Measurements from ENCODE around the gene SKAP1.
"Not testable (repeated sequence)": the region's sequence is repeated elsewhere in the genome, so short reads cannot be mapped to it uniquely, and the experiment has no call there.

SKAP1 gene

DNA sequence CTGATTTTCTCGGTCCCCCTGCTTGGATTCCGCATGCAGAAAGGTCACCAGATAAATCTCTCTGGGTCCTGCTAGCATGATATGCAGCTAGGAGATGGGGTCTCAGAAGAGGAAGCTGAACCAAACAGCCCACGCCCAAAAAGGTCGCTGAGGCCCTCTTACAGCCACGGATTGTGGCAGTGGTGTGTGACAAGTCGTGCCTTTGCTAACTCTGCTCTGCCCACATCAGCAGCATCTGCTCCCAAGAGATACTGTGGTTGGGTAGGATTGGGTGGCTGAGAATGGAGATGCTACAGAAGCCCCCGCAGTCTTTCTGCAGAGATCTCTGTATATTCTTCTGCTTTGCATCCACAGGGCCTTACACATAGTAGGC is 15.2 kb upstream of the SKAP1 start:
- DNase-seq = no peak

DNA sequence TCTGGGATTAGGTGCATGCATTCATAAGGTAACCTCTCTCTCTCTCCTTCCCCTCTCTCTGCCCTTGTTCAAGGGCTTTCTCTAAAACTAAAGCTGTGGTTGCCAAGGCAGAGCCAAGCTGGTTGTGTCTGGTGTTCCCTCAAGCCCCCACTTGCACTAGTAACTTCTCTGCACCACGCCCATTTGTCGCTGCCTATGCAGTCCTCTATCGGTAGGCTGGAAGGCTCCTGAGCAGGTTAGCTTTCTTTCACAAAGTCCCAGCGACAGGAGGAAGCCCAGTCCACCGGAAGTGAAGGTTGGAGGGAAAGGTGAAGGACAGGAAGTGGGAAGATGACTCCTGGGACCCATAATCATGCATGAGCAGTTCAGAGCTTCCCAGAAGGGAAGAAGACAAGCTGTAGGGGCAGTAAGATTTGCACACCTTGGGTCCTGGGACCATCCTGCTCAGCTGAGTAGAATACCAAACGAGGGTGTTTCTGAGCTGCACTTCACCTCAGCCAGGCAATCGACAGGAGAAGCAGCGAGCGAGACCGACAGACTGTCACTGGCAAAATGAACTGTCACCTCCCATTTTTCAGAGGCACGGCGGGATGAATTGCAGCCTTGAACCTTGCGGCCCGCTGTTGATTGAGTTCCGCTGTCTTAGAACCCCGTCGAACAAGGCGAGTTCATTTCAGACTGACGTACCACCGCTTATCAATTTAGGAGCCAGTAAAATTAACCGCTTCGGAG is 14.7 kb upstream of the SKAP1 start:
- DNase-seq = no peak

DNA sequence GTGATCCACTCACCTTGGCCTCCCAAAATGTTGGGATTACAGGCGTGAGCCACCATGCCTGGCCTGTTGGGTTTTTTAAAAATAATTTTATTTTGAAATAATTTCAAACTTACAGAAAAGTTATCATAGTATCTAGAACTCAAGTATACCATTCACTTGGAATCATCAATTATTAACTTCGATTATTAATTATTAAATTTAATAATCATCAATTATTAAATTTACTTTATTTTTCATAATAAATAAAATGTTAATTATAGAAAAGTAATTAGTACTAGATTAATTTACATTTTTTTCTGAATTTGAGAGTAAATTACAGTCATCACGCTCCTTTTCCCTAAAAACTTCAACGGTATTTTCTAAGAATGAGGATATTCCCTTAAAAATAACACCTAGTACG is 13.7 kb upstream of the SKAP1 start:
- DNase-seq = no peak

DNA sequence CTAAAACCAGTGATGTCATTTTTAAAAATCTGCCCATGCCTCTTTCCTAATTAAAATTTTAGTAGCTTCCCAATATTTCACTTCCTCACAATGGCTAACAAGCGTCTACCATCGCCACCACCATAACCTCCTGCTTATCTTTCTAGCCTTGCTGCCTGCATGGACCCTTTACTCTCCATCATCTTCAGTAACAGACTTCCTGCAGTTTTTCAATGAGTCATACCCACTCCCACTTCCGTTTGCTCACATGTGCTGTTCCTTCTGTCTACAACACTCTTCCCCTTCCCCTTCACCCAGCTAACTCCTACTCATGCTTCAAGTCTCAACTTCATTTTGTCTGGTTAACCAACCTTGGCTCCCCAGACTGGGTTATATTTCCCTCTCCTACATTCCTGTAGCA is 12.8 kb upstream of the SKAP1 start:
- no peak for DNase-seq

DNA sequence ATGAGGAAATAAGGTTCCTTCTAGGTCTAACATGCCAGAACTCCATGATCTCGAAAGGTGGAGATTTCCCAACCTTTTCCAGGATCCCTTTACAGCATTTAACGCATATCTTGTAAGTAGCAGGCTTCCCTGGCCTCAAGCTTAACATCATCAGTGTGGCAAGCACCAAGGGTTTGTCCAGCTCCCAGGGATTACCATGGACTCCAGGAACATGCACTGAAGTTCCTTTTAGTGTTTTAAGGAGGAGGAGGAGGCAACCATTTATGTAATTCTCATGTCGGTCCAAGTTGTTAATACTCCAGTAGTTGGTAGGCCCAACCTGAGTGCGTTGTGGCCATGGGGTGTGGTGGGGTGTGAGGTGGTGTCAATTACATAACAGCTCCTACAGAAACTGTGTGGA is 11.8 kb upstream of the SKAP1 start:
- no peak for DNase-seq

DNA sequence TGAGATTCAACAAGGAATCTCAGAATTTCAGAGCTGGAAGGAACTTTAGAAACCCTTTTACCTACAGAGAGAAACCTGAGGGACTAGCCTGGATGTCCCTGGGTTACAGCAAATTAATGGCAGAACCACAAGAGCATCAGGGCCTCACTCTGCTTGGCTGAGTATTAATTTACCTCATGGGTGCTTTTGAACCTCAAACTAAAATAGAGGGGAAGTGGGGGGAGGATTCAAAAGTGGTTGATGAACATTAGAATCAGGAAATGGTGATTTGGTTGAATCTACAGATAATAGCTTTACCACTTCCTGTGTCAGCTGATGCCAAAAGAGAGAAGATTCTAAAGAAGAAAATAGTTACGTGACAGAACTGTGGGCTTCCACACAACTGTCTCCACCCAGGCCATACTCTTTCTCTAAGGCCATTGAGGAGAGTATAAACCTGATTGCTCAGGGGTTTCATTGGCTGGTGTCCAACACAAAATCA is 11.3 kb upstream of the SKAP1 start:
- DNase-seq = no peak

DNA sequence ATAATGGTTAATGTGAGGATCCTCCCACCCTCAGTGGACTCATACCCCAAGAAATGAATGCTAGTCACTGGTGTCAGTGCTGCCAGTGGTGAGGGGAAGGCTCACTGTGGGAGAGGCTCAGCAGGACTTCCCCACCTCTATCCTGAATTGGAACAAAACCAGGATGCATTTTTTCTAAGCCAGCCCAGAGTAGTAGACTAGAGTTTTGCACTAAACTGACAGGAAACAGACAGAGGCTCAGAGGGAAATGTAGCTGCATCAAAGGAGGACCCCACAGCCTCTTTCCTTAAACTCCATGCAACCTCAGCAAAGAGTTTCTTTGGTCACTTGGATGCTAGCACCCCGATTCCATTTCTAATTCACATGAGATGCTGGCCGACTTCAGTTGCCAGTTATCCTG is 10.7 kb upstream of the SKAP1 start:
- no peak for DNase-seq

DNA sequence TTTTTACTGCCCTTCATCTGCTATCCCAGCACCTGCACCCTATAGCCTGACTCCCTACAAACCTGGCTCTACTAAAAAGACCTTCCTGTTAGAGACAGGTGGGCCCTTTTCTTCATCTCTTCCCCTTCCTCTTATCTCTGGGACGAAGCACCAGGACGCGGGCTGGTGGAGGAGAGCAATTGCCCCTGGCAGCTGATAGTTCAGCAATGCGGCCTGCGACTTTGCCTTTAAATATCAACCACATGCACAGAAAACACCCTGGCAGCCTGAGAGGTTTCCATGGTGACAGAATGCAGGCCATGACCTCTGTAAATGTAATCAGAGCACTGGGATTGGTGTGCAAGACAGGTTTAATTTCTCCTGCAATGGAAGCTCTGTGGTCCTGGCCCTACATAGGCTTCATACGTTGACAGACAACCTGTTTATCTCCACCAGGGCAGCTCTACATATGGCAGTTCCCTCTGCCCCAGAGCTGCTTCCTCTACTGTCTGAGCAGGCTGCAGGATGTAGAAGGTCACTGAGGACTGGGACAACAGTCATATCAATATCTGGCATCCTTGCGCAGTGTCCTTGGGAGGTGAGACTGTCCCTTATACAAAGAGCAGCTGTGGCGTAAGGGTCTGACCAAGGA is 10.0 kb upstream of the SKAP1 start:
- peak in 1 of 2 experiments; percentile 37 for DNase-seq

DNA sequence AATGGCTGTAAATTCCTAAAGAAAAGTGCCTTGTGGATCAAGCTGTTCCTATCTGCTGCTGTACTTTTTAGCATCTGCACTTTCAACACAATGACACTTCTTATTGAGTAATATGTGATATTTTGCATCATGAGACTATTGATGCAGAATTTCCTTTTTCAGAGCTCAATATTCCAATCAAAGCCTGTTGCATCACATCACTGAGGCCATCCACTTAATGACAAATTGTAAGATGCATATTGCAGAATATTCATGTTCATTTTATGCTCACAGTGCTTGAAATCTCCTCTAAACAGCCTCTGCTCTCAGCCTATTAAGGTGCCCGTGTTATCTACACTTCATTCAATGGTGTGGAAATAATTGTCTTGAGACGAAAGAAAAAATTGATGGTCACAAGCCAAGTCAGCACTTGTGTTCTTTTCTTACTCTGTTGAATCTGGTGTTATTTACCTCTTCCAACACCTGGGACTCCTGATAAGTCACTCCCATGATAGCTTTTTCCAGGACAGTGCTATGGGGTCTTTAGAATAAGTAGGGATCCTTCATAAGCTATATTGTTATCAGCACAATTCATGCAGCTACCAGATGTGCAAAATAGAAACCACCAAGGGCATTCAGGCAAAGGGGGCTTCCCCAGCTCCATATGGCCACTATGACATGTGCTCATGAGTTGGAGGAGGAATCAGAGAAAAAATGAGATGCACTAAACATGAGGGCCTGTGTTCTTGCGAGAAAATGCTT is 9.3 kb upstream of the SKAP1 start:
- DNase-seq = peak in 1 of 2 experiments; percentile 21

DNA sequence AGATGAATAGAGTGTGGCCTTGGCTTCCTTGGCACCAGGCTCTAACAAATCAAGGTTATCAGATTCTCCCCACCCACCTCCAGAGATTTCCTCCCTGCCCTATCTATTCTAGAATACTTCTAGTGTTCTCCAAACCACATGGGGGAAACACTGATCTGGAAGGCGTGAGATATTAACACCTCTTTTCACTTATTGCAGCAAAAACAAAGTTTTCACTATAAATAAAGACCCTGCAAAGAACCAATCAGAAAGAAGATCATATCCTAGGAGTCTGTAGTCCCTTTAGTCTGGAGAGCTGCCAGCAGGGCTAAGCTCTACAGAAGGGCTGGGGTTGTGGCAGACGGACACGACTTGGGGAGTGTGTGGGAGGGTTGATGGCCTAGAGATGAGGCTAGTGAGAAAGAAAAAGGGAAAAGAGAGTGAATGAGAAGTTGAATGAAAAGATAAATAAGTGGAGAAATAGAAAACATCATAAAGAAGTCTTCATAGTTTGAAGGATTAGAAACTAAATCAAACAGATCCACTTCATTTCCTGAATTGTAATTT is 8.6 kb upstream of the SKAP1 start:
- no peak for DNase-seq

DNA sequence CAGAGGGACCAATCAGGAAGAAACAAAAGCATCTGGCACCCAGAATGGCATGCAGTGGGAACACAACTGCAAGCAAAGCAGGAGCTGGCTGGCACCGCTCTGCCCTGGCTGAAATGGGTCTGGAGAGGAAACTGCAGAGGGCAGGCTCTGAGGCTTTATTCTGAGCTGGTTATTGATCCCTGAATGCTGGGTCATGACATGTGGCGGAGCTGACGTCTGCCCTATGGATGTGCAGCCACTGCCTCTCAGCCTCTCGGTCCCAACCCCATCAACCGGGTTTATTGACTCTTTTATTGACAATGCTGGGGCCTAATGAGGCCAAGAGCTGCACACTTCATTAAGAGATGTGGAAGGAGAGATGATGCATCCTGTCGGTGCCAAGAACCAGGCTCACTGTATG is 3.9 kb upstream of the SKAP1 start:
- no peak for DNase-seq

DNA sequence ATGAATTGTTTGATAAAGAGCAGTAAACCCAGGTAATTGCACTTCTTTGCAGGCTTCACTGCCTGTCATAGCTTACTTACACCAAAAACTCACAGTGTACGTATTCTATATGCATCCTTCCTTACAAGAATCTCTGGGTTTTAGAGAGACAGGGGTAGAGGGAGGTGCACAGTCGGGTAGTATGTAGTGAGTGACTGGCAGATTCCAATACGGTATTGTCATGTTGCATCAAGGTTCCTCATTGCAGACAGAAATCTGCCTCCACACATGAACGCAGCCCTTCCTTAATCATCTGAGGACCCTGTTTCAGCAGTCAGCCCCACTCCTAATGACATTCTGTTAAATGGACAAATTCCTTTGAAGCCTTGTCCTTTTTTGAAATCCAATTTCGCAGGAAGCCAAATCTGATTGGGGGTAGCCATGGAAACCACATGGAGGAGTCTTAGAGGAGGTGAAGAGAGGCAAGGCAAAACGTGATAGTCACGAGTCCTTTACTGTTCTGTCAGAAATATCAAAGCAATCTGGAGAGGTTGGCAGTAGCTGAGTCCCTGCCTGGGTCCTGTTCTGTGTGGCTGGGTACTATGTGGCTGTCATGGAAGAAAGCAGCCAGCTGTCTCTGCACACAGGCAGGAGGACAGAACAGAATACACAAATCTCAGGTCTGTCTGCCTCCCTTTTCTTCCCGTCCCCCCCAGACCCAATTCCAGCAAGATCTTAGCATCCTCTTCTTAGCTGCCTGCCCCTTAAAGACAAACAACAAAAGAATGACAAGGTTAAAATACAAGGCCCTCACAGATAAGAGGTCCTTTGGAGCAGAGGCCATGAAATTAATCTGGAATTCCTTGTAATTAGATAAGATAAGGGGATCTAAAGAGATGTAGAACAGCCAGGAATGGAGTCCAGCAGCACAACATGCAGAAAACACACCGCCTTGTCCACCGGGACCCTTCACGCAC is 3.1 kb upstream of the SKAP1 start:
- DNase-seq = no peak

DNA sequence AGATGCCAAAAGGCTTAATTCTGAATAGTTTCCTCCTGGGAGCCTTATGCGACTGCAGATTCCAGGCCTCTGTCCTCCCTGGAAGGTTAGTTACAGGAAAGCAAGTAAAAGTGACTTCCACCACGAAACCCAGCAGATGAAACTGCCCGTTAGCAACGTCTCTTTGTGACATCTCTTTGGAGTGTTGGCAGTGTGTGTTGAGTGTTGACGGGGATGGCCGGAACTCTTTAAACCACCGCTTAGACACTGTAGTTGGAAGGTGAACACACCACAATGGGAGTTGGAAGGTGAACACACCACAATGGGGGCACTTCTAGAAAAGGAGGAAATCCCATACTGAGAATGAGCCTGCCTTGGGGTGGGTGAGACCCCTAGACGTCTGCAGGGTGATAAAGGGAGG is 858 bp downstream of the SKAP1 start:
- DNase-seq = no peak

DNA sequence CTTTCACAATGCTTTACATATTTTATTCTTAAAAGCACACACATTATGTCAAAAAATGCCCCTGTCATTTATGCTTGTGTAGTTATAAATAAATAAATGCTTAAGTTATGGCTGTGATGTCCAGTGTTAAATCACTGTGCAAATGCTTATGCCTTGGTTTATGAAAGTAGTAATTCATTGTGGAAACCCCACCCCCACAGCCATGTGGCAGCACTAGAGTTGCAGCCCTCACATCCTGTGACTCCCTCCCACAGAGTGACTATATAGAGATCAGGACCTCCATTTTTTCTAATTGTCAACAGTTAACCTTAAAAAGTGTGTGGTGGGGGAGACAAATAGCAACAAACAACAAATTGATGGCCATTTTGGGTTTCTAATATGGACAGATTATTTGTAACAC is 2.4 kb downstream of the SKAP1 start:
- peak; percentile 64 to 70 for DNase-seq

DNA sequence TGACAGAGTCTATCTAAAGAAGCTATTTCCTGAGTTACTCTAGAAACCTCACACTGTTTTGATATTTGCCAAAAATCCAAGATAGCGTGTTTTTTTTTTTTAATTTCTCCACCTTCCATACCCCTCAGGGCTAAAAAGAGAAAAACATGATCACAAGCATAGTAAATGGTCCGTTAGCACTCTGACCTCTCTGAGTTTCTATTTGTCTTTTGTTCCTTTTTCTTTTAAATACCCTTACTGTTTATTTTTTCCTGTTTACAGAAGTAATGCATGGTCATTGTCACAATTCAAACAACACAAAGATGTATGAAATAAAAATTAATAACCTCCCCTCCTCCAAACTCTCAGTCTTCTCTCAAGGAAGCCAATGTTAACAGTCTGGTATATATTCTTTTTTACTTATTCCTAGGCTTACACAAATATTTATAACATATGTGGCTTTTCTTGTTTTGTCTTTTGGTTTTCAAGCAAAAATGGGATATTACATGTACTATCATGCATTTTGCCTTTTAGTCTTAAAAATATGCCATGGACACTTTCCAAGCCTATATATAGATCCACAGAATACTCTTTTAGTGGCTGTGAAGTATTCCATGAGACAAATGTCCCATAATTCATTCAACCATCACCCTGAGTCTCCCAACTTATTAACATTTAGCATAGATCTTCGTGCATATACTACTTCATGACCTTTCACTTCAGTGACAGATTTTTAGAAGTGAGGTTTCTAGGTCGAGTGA is 3.1 kb downstream of the SKAP1 start:
- no peak for DNase-seq

DNA sequence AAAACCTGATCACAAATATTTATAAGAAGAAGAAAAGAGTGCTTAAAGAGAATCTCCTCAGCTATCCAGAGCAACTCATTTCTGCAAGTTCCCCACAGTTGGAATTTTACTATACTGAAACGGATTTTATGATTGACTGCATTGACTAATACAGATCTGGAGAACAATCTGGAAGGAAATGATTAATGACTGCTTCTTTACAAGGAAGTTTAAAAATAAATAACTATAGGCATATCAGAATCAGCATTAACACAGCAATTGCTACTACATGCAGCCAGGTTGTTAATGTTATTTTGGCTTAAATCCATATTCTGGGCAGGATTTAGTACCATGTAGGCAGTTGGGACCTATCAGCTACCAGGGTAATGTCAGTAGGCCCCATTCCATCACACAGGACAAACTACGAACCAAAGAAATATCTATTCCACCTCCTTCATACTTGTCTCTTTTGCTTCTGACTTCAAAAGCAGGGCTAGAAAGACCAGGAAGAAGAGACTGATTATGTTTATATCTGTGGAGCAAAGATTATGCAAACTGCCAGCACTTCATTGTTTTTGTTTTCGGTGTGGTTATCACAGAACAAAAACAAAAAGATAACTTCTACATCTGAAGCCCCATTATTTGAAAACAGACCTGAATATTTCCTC is 3.9 kb downstream of the SKAP1 start:
- no peak for DNase-seq

DNA sequence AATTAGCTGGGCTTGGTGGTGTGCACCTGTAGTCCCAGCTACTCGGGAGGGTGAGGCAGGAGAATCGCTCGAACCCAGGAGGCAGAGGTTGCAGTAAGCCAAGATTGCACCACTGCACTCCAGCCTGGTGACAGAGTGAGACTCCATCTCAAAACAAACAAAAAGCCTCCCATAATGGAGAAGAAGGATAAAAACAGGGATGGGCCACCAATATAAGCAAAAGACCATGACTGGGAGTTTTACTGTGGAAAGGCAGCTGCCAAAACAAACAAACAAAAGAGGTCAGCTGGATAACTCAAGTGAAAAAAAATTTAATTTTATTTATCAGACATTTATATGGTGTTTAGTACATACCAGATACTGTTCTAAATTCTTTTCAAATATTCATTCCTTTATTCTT is 8.0 kb downstream of the SKAP1 start:
- DNase-seq = not testable (repeated sequence)

DNA sequence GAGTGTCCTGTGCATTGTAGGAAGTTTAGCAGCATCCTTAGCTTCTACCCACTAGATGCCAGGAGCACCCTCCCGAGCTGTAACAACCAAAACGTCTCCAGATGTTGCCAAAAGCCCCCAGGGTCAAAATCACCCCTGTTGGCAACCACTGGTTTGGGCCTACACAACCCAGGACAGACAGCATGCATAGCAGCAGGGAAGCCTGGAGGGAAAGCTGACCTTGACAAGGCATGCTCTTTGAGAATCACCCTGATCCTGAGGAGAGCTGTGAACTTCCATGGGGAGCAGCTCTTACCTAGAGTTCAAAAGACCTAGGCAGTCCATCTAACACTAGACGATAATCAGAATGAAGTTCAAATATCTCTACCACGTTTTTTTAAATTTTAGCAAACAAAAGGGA is 9.2 kb downstream of the SKAP1 start:
- DNase-seq = no peak

DNA sequence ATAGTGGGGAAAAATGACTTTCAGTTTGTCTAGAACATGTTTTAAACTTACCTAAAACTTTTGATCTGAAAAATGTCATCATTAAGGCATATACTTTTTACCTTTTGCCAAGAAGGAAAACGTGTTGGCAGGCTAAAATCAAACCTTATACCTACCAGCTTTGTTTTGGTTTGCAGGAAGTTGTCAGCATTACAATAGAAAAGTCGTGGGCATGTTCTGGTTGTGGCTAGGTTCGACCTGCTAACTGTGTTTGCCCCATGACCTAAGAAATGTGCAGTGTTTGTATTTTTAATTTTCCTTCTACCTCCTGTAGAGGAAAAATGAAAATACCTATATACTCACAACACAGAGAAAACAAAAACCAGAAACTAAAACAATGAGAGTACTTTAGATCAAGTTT is 13.0 kb downstream of the SKAP1 start:
- DNase-seq = no peak

DNA sequence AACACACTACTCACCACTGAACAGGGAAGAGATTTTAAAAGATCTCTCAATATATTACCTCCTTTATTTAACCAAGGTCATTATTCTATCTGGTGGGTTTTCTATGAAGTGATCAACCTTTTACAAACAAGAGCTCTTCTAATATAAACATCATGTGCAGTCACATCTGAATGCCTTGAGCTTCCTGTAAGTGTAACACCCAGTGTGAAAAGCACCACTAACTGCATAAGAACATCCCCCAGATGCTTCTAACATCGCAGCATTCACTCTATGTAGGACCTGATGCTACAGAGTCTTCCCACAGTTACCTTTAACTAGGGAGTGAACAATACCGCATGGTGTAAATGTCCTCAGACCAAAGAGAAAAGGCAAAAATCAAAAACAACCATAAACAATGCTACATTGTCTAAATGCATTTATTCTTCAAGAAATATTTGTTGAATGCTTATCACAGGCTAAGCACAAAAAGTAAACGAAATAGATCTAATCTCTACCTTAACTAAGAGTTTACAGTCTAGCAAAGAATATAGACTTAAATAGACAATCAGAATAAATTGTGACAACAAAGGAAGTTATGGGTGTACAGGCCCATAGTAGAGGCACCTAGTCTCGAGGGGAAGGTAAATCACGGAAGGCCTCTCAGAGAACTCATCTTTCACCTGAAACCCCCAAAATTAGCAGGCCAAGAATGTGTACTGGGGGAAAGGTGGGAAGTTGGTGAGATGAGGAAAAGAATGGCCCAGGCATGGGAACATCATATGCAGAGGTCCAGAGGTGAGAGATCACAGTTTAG is 16.2 kb downstream of the SKAP1 start:
- no peak for DNase-seq

DNA sequence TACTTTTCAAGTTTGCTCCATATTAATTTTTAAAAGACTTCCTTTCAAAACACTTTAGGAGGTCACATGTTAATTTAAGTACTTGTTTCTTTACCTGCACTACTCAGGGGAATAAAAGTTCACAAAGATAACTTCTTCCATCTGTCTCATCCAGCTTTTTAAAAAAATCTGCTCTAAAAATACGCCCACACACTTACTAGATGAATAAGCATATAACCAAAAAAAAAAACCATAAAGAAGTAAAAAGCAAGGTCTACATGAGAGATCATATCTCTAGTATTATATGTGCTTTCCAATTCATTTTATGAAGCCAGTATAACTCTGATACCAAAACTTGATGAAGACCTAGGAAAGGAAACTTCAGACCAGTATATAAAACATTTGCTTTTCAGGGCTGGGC is 17.2 kb downstream of the SKAP1 start:
- no peak for DNase-seq

Measured in activated CD4-positive, alpha-beta T cell treated with anti-CD3 and anti-CD28 coated beads, Interleukin-2, amount 50 U/mL, for 4 hours (primary cell).